GM21526 (cell line): ENCODE data around the gene HDAC4.

Experiments
- ATAC-seq: cut with Tn5 transposase; IDR thresholded peaks from one replicate; pipeline ENCODE4 v1.9.1; 2021; ENCODE audit warnings: moderate library complexity; ENCODE audit not compliant: unreplicated experiment, low FRiP score

Gene HDAC4

DNA sequence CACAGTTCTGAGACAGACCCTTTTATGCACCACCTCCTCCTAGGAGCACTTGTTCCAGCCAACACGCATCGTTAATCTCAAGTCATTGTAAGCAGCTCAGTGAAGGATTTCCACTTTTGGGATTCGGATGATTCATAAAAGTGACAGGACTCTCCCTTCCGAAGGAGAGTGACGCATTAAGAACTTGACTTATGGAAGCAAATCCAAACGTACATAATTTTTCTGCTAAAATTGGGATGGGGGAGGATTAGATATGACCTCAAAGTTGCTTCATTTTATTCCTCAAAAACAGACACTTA is 387.2 kb downstream of the HDAC4 start:
- ATAC-seq, result no peak

- ATAC-seq, result no peak
Observed at GRCh38 chr2:239012936-239013677, 387.7 kb downstream of the HDAC4 start.

- ATAC-seq, result no peak
Observed at GRCh38 chr2:239012228-239012627, 388.6 kb downstream of the HDAC4 start.

- no peak for ATAC-seq
Observed at GRCh38 chr2:239009589-239009961, 391.2 kb downstream of the HDAC4 start.

- no peak for ATAC-seq
Observed at GRCh38 chr2:239008677-239009588, 391.9 kb downstream of the HDAC4 start.

DNA sequence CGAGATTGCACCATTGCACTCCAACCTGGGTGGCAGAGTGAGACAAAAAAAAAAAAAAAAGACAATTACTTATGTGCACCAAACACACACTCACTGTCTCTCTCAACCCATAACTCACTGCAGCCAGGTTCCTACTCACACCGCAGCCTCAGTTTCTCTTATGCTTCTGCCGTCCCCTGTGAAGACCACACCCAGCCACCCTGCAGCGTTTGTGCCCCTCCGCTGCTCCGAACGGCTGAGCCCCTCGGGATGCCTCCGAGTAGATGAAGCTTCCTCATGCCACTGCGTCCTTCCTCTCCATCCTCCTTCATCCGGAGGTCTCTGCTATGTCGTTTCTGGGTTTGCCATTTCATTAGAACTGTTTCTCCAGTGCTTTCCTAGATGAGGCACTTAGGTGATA is 392.8 kb downstream of the HDAC4 start:
- ATAC-seq, result no peak

GRCh38 chr2:239006622-239007285 is 394.1 kb downstream of the HDAC4 start:
- ATAC-seq, result no peak

- ATAC-seq, result no peak
Observed at GRCh38 chr2:239005586-239005985, 395.2 kb downstream of the HDAC4 start.

- ATAC-seq, result no peak
Observed at GRCh38 chr2:239004274-239005015, 396.4 kb downstream of the HDAC4 start.

- ATAC-seq, result no peak
Observed at GRCh38 chr2:239003624-239004273, 397.1 kb downstream of the HDAC4 start.

- ATAC-seq, result no peak
Observed at GRCh38 chr2:239002954-239003623, 397.7 kb downstream of the HDAC4 start.

GRCh38 chr2:239002591-239002953 is 398.2 kb downstream of the HDAC4 start:
- no peak for ATAC-seq

DNA sequence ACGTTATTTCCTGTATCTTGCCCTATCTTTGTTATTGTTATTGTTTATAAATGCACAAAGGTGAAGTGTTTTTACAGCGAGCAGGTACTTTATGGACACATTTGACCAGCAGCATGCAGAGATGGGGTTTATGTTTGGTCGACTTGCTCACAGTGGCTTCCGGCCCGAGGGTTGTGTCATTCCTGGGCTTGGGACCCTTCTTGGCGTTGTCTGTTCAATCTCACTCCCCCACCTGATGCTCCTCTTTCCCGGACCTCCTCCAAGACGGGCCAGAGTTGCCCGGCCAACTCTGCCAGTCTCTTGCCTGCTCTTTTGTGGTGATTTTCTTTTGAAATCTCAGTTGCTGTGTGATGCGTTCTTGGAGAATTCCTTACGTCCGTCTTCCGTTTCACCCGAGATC is 399.0 kb downstream of the HDAC4 start:
- ATAC-seq, result no peak

GRCh38 chr2:239000500-239001073 is 400.2 kb downstream of the HDAC4 start:
- ATAC-seq, result no peak

DNA sequence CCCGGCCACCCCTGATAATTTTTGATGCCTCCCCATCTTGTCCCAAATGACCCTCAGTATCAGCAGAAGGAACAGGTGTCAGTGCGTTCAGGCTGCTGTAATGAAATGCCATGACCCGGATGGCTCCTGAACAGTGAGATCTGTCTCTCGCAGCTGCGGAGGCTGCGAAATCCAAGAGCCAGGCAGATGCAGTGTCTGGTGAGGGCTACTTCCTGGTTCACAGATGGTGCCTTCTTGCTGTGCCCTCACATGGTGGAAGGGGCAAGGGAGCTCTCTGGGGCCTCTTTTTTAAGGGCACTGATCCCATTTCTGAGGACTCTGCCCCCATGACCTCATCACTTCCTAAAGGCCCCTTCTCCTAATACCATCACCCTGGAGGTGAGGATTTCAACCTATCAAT is 400.7 kb downstream of the HDAC4 start:
- no peak for ATAC-seq

- no peak for ATAC-seq
Observed at GRCh38 chr2:238999291-238999741, 401.5 kb downstream of the HDAC4 start.

DNA sequence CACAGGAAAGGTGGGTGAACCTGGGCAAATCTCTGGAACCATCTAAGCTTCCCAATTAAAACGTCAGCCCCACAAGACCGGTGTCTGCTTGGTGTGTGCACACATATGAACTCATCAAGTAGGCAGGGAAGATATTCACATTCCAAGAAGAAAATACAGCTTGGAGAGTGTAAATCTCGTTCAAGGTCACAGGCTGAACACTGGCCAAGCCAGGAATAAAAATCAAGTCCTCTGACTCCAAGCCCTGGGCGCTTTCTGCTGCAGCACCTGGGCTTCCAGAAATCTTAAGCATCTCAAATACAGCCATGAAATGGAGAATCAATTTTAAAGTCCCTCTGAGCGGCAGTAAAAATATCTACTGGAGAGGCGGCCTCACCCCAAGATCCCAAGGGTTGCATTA is 402.0 kb downstream of the HDAC4 start:
- ATAC-seq, result no peak
